GM19035 (cell line): ENCODE data around the gene MX2.
"Not testable (repeated sequence)": the region's sequence is repeated elsewhere in the genome, so short reads cannot be mapped to it uniquely, and the experiment has no call there.

Experiments
- ATAC-seq: cut with Tn5 transposase; IDR thresholded peaks from one replicate; pipeline ENCODE4 v1.9.1; 2021; ENCODE audit not compliant: unreplicated experiment

The MX2 gene

DNA sequence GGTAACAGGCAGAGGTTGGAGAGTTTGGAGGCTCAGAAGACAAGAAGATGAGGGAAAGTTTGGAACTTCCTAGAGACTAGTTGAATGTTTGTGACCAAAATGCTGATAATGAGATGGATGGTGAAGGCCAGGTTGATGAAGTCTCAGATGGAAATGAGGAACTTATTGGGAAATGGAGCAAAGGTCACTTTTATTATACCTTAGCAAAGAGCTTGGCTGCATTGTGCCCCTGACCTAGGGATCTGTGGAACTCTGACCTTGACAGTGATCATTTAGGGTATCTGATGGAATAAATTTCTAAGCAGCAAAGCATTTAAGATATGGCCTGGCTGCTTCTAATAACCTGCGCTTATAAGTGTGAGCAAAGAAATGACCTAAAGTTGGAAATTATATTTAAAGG is 28.1 kb upstream of the MX2 start:
- ATAC-seq, result no peak

DNA sequence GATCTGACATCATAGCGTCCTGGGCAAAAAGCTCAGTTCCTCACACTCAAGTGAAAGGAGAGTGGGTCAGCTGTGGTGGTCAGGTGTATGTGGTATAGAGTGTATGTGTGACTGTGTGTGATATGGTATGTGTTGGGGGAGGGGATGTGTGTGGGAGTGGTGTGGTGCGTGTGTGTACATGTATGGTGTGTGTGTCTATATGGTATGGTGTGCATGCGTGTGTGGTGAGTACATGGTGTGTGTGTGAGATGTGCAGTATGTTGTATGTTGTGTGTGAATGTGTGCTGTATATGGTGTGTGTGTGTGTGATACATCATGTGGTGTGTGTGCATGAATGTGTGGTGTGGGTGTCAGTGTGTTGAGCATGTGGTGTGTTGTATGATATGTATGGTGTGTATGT is 24.3 kb upstream of the MX2 start:
- ATAC-seq, result no peak

GRCh38 chr21:41338455-41338854 is 23.4 kb upstream of the MX2 start:
- ATAC-seq, result no peak

- ATAC-seq, result no peak
Observed at GRCh38 chr21:41342035-41342434, 19.8 kb upstream of the MX2 start.

DNA sequence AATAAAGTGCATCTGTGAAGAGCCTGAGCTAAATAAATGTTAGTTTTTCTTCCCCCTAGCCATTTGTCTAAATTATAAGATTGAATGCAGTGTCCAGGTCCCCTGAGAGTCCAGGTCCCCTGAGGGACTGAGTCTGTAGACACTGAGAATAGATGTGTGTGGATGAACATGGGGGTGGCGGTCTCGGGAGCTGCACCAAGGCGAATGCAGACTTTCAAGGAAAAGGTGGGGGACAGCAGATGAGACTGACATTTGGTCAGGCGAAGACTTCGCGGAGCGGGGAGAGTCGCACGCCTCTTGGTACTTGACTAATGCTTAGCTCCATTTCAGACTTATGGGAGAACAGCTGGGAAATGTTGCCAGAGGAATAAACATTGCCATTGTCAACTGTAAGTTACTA is 17.7 kb upstream of the MX2 start:
- ATAC-seq, result no peak

DNA sequence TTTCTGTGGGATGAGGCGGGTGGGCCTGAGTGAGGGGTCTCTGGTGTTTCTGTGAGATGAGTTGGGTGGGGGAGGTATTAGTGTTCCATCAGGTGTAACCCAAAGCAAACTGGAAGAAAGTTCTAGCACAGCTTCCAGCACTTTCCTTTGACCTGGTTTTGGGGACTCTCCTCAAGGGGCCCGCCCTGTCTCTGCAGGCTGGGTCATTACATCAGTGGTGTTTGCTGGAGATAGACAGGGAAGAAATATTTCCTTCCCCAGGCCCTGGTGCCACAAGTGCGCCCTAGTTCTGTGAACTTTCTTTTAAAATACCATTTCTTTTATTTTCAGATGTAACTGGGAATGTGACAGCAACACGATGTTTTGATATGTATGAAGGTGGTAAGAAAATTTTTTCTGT is 16.5 kb upstream of the MX2 start:
- ATAC-seq, result no peak

DNA sequence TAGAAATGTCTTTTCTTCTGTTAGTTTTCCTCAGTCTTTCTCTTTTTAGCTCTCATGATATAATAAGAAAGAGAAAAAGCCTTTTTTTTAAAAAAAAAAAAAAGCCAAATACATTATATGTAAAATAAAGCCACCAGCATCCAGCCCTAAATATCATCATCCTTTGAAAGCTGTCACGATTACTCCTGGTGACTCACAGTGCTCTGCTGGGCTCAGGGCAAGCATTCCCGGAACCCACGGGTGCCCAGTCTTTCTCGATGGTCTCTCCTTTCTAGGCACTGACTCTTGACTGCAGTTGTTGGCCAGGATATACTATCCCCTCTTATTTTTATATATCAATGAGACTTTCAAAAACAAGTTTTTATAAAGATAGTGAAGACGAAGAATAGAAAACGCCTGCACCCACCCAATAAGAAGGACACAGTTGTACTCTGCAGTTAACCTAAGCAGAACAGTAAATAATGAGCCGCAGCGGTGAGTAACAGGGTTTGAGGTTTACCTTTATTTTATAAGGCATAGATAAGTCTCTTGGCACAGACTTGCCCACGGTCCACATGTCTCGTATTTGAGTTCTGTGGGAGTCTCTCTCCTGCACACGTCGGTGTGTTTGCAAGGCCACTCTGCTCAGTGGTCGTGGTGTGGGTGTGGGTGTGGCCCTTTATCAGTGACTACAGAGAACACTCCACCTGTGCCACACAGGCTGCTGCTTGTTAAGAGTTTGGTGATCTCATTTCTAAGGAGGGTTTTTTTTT is 15.7 kb upstream of the MX2 start:
- ATAC-seq, result no peak

DNA sequence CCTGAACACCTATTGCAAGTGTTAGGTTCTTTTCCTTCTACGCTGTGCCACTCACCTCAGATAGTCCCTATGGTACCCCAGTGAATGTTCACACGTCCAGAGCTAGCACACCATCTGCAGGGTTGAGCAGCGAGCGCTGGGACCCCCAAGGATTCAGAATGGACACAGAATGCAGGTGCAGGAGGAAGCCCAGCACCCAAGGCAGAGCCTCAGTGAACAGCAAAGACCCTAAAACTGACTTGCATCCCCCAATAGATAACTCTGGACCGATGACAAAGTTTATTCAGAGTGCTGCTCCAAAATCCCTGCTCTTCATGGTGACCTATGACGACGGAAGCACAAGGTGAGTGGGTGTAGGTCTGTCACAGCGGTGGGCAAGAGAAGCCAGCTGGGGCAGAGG is 15.1 kb upstream of the MX2 start:
- no peak for ATAC-seq

- ATAC-seq, result no peak
Observed at GRCh38 chr21:41348434-41348833, 13.4 kb upstream of the MX2 start.

DNA sequence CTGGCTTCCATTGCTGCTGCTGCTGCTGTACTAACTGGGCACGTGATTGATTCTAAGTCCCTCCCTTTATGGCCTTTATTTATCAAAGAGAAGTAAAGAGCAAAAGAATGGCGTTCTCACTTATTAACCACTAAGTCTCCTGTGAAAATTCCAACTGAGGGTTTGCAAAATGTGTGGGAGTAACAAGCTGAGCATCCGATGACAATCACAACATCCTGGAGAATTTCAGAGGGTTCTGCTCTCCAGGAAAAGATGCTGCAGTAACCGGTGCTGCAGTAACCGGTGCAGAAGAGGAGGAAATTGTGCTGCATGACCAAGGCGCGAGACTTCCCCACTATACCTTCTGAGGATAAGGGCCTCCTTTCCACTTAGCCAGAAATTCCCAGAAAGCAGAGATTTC is 12.7 kb upstream of the MX2 start:
- no peak for ATAC-seq

DNA sequence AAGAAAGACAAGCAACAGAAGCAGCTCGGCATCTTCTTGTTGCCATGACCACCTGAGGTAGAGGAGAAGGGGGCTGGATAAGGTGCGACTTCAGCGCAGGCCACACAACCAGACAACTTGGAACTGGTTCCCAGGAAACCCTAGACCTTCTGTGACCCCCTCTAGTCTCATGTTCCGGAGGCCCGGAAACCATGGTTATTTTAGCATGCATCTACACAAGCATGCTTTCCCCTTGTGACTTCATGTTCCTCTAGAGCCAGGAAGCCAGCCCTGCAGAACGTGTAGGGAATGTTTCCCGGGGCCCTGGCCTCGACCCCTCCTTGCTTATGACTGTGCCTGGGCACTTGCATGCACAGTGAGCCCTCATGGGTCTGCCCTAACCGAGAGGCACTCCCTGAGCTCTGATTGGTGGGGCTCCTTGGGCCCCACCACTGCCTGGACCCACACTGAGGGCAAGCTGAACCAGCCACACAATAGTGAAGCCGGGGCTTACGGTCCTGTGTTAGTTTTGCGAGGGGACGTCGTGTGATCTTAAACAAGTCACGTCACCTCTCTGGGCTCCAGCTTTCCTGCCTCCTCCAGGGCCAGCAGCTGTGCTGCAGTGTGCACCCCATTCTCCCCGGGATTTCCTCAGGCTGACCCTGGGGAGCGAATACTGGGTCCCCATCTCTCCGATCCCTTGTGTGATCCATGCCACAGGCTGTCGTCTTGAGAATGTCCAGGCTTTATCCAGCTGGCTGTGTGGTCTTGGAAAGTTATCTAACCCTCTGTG is 12.0 kb upstream of the MX2 start:
- no peak for ATAC-seq

- no peak for ATAC-seq
Observed at GRCh38 chr21:41350436-41351155, 11.2 kb upstream of the MX2 start.

DNA sequence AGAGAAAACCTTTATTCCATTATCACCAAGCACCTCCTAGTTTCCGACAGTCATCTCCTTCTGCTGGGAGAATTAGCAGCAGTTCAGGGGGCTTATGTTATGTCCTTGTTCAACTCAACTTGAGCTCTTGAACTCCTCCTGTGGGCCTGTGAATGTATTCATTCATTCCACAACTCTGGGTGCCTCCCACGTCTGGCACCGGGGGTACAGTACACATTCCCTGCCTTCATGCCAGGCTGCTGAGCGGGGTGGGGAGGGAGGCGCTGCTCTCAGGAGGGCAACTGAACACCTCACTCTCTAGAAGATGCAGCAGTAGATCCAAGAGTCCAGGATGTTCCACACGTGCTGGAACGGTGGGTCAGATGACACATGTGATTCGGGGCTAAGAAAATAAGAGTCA is 4.3 kb upstream of the MX2 start:
- ATAC-seq, result no peak

DNA sequence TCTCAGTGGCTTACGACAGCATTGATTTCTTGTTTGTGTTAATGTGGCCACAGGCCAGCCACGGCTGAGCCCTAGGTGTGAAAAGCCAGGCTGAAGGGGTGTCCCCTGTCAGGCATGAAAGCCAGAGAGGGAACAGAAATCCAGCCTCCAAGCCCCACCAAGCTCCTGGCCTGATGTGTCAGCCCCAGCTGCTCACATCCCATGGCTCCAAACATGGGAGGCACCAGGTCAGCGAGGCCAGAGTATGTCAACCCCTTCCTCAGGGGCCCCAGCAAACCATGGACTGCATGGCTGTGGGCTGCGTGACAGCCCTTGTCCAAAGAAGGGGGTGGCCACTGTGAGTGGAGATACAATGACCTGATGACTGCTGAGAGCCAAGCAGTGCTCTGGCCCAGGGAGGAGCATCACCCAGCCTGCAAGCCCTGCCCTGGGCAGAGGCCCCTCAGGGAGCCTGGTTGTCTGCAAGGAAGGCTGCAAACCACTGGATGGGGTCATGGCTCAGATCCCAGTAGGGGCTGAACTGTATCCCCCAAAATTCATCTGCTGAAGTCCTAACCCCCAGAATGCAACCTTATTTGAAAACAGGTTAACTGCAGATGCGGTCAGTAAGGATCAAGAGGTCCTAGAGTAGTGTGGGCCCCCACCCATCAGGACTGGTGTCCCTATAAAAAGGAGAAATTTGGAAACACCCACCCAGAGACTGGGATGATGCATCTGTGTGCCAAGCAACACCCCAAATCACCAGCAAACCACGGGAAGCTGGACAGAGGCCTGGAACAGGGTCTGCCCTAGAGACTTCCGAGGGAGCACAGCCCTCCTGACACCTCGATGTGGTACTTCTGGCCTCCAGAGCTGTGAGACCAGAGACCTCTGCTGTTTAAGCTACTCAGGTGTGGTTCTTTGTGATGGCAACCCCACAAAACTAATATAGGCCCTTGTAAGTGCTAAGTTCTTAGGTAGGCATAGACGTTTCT is 3.3 kb upstream of the MX2 start:
- no peak for ATAC-seq

GRCh38 chr21:41359286-41359685 is 2.5 kb upstream of the MX2 start:
- no peak for ATAC-seq

- ATAC-seq, result not testable (repeated sequence)
Observed at GRCh38 chr21:41359754-41360071, 2.1 kb upstream of the MX2 start.

GRCh38 chr21:41360072-41360821 is 1.6 kb upstream of the MX2 start:
- no peak for ATAC-seq

DNA sequence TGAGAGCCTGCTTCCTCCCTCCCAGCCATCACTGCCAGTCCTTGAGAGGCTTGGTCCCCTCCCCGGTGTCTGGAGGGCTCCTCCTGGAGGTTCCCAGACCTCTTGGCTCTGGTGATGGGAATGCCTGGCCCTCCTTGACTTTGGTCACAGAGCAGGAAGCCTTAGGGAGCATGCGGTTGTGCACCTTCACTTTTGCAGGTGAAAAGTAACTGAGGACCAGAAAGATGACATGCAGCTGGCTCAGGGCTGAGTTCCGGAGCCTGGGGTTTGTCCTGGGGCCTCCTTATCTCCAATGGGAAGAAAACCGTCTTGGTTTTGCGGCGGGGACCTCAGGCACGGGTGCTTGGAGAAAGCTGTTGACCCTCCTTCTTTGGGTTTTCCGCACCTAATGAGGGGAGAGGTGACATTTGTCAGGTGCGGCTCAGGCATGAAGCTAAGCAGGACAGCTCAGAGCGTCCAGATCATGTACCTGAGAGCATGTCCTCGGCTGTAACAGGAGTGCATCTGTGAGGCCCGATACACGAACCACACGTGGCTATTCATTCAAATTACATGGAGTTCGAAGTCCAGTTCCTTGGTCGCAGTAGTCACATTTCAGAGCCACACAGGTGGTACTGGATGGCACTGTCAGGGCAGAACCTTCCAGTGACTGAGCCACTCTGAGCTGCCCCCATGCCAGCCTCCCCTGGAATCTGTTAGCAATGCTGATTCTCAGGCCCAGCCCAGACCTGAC is 608 bp upstream of the MX2 start:
- no peak for ATAC-seq

GRCh38 chr21:41362605-41363369 is 960 bp downstream of the MX2 start:
- ATAC-seq, result no peak
